Hematopoietic multipotent progenitor cell treated with erythropoietin and hydrocortisone succinate and interleukin-3 and kit ligand, for 8 days (in vitro differentiated cells): ENCODE measurements around the gene ADARB1.

Source experiments
- DNase-seq: peaks from one replicate; pipeline ENCODE4 v3.0.0-alpha.2; 2015

ADARB1 gene

DNA sequence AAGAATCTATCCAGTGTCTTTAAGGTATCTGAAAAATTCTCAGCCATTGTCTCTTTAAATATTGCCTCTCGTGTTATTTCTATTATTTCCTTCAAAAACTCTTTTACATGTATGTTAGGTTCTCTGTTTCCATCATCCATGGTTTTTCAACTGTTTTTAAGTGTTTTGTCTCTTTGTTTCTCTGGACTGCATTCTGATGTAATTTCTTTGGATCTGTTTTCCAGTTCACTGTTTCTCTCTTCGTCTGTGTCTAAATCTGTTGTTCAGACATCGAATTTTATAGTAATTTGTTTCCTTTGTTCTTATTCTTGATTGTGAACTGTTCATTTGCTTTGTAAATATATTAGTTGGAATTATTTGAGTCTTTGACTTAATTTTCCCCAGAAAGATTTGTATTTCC, 169.2 kb downstream of the ADARB1 start:
- DNase-seq = no peak

DNA sequence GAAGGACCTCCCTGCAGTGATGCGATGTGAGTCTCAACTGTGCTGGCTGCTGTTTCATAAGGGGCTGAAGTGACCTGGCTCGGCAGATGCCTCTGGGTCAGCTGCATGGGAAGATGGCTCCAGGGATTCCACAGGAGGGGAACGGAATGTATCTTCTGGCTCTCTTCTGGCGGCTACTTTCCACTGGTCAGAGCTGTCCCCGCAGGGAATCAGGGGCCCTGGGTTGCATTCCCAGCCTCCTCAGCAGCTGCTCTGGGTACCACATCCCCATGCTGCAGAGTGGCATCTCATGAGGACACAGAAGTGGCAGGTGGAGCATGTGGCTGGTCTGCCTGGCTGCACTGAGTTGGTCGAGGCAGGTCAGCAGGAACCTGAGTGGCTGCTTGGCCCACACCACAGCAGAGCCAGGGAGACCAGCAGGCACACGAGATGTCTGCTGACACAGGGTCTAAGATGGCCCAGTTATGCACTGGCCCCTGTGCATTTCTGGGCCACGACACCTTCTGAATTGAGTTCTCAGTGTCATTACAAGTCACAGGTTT, 170.5 kb downstream of the ADARB1 start:
- DNase-seq = no peak

DNA sequence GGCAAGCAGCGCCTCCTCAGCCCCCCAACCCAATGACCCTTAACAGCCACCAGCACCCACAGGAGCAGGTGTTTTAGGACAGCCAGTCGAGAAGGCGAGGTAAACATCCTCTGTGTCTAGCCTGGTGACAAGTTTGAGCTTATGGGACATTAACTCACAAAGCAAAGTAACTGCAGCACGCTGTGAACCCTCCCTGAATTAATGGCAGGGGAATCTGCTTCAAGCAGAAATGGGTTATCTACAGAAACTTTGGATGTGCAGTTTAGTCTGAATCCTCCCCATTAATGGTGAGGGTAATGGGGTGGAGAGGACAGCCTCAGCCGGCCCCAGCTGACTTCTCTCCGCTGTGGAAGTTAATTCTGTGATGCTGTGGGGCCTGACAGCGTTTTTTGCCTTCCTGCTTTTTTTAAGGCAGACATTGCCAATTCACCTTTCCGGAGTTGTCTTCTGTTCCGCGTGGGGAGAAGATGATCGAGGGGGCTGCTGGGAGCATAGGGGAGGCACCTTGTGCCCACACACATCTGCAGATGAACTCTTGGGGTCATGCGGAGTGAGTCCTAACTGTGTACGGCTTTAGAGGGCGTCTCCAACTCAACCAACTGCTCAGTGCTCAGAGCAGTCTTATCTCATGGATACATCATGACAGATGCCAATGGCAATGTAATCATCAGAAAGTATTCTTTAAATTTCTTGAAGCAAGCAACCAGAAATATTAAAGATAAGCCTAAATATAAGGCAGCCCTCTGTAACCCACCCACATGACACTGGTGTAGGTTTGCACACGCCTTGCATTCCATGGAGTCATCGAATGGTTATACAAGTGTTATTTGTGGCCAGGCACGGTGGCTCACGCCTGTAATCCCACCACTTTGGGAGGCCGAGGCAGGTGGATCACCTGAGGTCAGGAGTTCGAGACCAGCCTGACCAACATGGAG, 172.3 kb downstream of the ADARB1 start:
- no peak for DNase-seq

GRCh38 chr21:45248301-45248892, 174.0 kb downstream of the ADARB1 start:
- no peak for DNase-seq

DNA sequence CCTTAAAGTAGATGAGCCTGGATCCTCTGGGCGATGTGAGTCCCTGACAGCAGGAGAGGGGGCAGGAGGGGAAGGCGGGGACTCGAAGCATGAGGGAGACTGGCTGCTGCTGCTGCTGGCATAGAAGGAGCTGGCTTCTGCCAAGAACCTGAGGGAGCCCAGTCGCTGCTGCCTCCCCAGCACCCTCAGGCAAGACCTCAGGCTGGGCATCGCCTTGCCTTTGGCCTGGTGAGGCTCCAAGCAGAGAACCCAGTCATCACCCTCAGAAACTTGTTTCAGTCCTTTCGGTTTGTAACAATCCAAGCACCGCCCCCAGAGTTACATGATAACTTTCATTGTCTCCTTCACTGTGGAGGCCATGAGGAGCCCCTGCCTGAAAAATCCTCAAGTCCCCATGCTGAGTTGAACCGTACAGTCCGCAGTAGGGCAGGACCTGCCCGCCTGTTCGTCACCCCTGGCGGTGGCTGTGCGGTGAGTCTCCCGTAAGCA, 174.6 kb downstream of the ADARB1 start:
- DNase-seq = no peak

DNA sequence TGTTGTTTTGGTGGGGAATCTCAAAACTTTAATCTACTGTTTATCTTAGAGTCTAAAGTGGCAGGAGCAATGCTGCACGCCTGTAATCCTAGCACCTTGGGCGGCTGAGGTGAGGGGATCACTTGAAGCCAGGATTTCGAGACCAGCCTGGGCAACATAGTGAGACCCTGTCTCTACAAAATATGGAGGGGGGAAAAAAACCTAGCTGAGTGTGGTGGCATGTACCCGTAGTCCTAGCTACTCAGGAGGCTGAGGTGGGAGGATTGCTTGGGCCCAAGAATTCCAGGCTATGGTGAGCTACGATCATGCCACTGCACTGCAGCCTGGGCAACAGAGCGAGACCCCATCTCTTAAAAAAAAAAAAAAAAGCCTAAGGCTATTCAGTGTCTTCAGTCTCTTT, 175.2 kb downstream of the ADARB1 start:
- DNase-seq = no peak

DNA sequence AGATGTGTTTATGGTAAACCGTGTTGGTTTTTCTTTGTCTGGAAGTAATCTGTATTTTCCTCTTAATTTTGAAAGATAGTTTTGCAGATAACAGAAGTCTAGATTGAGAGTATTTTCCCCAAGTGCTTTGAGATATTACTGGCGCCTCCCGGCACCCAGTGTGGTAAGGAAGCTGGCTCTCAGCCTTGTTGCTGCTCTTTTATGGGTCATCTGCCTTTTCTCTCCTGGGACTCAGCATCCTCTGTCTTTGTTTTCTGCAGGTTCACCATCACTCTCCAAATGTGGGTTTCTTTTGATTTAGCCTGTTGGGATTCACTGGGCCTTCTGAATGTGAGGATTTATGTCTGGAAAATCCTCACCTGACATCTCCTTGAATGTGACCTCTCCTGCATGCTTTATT, 175.9 kb downstream of the ADARB1 start:
- DNase-seq = no peak

DNA sequence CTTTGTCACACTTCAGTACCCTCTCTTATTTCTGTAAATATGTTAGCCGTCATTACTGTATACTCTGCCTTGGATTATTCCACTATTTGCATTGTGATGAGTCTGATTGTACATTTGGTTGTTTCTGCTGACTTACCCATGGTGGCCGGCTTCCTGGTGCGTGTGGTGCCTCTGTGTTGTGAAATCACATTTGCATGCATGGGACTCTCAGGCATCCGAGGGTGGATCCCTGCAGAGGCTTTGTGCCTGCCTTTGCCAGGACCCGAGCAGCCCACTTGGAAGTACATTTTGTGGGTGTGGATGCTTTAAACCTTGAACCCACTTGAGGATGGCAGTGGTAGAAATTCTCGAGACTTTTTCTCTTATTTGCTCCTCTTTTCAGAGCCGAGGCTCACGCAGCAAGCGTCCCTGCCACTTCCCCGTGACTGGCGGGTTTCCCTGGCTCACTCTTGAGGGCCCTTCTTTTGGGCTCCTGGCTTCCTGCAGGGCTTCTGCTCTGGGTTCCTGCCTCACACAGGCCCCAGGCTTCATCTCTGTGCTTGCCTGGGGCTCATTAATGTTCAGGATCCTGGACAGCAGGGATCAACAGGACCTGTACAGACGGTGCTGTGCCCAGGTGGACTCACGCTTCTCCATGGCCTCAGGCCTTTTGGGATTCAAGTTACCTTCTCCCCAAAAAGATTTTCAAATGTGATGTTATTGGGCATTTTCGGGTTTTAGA, 176.7 kb downstream of the ADARB1 start:
- no peak for DNase-seq

DNA sequence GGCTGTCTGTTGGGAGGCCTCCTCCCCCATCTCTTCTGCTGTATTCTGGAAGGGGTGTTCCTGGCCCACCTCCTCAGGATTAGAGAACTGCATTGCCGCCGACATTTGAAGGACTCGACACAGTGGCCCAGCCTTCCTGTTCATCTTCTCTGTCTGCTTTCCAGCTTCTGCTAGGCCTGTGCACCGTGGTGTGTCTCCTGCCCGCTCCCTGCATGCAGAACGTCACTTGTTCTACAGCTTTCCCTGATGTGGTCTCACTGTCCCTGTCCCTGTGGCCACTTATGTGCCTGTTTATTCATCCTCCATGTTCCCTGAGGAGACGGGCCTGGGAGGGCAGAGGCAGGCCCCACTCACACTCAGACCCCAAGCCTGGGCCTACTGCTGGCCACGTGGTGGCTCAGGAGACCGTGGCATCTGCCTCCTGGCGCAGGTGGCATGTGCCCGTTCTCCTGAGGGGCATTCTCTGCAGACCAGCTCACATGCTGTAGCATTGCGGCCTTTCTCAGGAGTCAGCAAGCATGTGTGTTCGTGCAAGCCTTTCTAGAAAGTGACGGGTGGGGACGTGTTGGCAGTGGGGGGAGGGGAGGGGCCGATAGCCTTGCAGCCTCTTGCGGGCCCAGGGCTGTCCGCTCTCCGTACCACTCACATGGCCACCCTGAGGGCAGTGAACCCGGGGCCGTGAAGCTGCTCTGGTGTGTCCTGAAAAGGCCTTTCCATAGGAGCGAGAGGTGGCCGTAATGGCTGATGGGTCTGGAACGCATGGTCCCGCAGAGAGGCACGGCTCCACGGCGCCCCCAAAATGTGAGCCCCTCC, 177.5 kb downstream of the ADARB1 start:
- DNase-seq = no peak

DNA sequence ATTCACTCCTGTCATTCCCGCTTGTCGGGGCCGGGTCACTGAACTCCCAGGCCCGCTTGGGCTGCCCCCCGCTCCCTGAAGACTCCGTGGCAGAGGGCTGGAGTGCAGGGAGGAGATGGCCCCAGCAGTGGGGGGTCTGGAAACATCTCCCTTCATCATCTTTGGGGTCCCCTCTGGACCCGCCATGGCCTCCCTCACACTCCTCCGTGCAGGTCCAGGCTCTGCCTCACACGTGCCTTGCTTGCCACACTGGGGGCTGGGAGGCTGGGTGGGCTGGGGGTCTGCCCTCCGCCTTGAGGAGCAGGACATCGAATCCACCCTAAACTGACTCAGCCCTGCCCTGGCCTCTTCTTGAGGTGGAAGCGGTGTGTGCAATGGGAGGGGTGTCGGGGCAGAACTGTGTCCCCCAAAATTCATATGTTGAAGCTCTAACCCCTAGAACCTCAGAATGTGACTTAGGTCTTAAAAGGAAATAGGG, 178.1 kb downstream of the ADARB1 start:
- no peak for DNase-seq

- no peak for DNase-seq
Observed at GRCh38 chr21:45253180-45253579, 178.8 kb downstream of the ADARB1 start.

DNA sequence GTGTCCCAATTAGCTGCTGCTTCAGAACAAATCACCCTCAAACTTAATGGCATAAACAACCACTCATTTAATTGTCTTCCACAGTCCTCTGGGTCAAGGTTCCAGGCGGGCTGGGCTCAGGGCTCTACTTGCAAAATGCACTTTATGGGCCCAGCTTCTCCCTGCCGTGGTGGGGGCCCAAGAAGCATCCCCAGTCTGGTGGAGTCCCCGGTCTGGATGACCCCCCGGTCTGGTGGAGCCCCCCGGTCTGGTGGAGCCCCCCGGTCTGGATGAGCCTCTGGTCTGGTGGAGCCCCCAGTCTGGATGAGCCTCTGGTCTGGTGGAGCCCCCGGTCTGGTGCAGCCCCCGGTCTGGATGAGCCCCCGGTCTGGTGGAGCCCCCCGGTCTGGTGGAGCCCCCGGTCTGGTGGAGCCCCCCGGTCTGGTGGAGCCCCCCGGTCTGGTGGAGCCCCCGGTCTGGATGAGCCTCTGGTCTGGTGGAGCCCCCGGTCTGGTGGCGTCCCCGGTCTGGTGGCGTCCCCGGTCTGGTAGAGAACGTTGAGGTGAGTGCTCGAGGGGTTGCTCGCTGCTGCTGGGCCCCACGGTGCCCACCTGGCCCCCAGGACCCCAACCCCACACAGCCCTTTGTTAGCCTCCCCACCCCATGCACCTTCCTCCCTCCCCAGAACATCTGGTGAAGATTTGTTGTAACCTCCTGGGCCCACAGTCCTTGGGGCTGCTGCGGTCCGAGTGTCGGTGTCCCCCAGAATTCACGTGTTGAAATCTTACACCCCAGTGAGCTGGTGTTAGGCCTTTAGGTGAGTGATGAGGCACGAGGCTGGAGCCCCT, 179.5 kb downstream of the ADARB1 start:
- no peak for DNase-seq

DNA sequence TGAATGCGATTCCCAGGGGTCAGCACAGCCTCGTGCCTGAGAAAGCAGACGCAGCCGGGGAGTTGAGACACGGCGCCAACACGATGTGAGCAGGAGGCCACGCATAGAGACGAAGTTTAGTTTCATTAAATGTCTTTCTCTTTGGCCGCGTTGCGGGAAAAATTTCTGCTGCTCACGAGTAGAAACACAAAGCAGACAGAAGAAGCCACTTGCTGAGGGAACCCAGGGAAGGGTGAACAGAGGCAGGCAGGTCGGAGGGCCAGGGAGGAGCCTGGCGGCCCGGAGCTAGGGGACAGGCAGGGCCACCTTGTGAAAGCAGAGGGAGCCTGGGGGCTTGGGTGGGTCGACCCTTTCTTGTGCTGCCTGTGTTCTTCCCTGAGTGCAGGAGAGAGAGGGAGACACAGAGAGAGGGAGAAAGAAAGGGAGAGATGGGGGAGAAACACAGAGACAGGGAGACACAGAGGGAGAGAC, 180.1 kb downstream of the ADARB1 start:
- no peak for DNase-seq

DNA sequence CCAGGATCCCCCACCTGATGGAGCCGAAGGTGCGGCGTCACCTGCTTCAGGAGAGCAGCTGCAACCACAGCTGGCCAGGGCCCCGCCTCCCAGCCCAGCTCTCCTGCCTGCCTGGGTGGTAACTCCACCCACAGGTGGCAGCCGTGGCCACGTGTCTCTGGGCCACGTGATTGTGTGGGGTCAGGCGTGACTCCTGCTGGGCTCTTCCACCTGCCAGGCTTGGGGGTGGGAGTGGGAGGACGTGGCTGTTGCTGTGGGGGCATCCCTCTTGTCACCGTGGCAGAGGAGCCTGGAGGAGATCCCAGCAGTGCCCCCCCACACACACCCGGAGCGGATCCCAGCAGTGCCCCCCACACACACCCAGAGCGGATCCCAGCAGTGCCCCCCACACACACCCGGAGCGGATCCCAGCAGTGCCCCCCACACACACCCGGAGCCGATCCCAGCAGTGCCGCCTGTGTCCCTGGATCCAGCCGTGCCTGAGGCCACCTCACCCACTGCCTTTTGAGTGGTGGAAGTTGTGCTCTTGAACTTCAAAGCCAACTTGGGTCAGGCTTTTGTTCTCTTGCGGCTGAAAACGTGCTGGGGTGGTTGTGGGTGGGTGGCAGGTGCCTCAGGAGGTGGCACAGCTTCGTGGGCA, 181.1 kb downstream of the ADARB1 start:
- DNase-seq = peak; percentile 17

GRCh38 chr21:45256021-45256911, 181.9 kb downstream of the ADARB1 start:
- DNase-seq = peak; percentile 29

DNA sequence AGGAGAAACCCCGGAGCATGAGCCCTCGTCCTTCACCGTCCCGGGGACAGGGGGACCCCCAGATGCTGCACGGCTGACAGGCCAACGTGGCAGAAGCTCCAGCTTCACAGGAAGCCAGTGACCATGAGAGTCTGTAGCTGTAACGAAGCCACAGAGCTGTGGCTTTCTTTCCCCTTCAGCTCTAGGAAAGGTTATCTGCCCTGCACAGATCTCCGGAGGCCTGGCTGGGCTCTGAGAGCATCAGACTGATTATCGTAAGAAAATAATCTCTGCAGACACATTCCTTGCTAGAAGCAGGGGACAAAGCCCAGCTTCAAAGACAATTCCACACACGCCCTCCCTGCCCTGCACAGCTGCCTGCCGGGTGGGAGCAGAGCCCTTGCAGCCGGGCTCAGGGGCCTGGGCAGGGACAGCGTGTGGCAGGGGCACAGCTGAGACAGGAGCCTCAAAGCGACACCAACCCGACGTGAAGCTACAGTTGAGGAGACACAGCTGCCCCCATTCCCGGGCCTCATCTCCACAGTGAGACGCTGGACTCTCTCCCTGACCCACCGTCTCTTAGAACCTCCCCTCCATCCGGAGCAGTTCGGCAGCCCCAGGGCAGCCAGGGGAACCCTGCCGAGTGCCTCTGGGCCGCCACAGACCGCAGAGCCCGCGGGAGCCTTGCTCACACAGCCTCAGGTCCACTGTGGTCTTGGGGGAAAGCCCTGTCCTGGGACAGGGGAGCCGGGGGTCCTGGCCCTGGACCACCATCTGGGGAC, 182.7 kb downstream of the ADARB1 start:
- peak; percentile 96 for DNase-seq

GRCh38 chr21:45257673-45258341, 183.4 kb downstream of the ADARB1 start:
- no peak for DNase-seq

DNA sequence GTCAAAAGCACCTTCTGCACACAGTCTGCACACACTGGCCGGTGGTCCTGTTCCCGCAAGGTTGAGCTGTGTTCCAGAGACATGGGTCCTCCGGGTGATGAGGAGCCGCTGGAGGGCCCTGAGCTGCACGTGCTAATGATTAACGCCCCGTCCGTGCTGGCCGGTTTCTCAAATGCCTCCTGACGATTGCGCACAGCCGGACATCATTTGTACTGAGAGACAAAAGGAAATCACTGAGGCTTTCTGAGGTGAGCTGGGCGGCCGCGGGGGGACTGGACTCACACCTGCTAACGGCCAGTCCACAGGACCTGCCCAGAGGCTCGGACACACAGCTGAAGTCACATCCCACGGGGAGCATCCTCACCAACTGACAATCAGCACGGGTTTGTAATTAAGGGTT, 184.1 kb downstream of the ADARB1 start:
- no peak for DNase-seq
